Liver (tissue), 3 donors: Measurements from ENCODE around the gene AGPAT3.

Source experiments
- GABPA ChIP-seq, 2 donors: IDR thresholded peaks in 1 of 2; conservative IDR thresholded peaks in 1 of 2; 2 replicates each; pipeline ENCODE4 v1.6.1; 2016; ENCODE audit warnings: antibody characterized with exemption in 2 of 2, mild to moderate bottlenecking in 1 of 2, moderate library complexity in 1 of 2
- RAD21 ChIP-seq, 2 donors: IDR thresholded peaks; 2 replicates each; pipeline ENCODE4 v1.6.1; 2016; ENCODE audit warnings: antibody characterized with exemption in 2 of 2, mild to moderate bottlenecking in 2 of 2
- RXRA ChIP-seq, 2 donors: IDR thresholded peaks; 2 replicates each; pipeline ENCODE4 v1.6.1; 2017 to 2018; ENCODE audit warnings: antibody characterized with exemption in 2 of 2, mild to moderate bottlenecking in 1 of 2
- SP1 ChIP-seq: IDR thresholded peaks from 2 replicates; pipeline ENCODE4 v1.6.1; 2018; ENCODE audit warnings: antibody characterized with exemption, mild to moderate bottlenecking
- YY1 ChIP-seq: IDR thresholded peaks from 2 replicates; pipeline ENCODE4 v1.6.1; 2016; ENCODE audit warnings: antibody characterized with exemption, mild to moderate bottlenecking
- TF ChIP-seq, protein P1 (sequence below): IDR thresholded peaks from 2 replicates; pipeline ENCODE4 v1.6.1; 2016; ENCODE audit warnings: antibody characterized with exemption
- TF ChIP-seq, protein P2 (sequence below): IDR thresholded peaks from 2 replicates; pipeline ENCODE4 v1.6.1; 2016; ENCODE audit warnings: antibody characterized with exemption
- TF ChIP-seq, protein P3 (sequence below): fragments of 150-350 bp; IDR thresholded peaks from 2 replicates; pipeline ENCODE4 v1.5.1; 2017; ENCODE audit warnings: improper control_type of control experiment, low read depth, low read length; ENCODE audit not compliant: missing input control
- donor health status: healthy.
- donor health status: healthy.

DNA sequence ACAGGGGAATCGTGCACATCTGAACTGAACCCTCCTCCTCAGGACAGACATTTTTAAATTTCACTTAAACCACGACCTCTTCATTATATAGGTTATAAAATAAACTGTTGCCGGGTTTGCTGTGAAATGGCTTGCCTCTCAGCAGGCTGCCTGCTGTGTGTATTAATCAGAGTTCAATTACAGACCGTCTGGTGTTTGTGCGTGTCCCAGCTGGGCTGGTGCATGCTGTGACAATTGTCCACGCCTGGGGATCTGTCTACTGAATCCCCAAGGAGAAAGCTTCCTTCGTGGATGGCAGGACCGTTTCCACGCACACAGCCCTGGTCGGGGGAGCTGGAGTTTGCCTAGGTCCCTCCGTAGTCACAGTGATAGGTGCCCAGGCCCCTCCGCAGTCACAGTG lies 13.4 kb upstream of the AGPAT3 start:
- no peak for TF ChIP-seq SP1
- TF ChIP-seq GABPA (IDR thresholded peaks at IDR 0.05 in 1 of 2, conservative IDR thresholded peaks at IDR 0.05 in 1 of 2) = no peak
- TF ChIP-seq, protein P1, sequence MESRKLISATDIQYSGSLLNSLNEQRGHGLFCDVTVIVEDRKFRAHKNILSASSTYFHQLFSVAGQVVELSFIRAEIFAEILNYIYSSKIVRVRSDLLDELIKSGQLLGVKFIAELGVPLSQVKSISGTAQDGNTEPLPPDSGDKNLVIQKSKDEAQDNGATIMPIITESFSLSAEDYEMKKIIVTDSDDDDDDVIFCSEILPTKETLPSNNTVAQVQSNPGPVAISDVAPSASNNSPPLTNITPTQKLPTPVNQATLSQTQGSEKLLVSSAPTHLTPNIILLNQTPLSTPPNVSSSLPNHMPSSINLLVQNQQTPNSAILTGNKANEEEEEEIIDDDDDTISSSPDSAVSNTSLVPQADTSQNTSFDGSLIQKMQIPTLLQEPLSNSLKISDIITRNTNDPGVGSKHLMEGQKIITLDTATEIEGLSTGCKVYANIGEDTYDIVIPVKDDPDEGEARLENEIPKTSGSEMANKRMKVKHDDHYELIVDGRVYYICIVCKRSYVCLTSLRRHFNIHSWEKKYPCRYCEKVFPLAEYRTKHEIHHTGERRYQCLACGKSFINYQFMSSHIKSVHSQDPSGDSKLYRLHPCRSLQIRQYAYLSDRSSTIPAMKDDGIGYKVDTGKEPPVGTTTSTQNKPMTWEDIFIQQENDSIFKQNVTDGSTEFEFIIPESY = no peak
- no peak for TF ChIP-seq YY1
- TF ChIP-seq, protein P2, sequence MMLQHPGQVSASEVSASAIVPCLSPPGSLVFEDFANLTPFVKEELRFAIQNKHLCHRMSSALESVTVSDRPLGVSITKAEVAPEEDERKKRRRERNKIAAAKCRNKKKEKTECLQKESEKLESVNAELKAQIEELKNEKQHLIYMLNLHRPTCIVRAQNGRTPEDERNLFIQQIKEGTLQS = no peak
- TF ChIP-seq, protein P3, sequence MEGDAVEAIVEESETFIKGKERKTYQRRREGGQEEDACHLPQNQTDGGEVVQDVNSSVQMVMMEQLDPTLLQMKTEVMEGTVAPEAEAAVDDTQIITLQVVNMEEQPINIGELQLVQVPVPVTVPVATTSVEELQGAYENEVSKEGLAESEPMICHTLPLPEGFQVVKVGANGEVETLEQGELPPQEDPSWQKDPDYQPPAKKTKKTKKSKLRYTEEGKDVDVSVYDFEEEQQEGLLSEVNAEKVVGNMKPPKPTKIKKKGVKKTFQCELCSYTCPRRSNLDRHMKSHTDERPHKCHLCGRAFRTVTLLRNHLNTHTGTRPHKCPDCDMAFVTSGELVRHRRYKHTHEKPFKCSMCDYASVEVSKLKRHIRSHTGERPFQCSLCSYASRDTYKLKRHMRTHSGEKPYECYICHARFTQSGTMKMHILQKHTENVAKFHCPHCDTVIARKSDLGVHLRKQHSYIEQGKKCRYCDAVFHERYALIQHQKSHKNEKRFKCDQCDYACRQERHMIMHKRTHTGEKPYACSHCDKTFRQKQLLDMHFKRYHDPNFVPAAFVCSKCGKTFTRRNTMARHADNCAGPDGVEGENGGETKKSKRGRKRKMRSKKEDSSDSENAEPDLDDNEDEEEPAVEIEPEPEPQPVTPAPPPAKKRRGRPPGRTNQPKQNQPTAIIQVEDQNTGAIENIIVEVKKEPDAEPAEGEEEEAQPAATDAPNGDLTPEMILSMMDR = no peak
- no peak for TF ChIP-seq RAD21 (IDR thresholded peaks at IDR 0.05)
- no peak for TF ChIP-seq RXRA (IDR thresholded peaks at IDR 0.05)
